Measurements from ENCODE around the gene DLEC1.

GRCh38 chr3:38149708-38150107 is 110.7 kb downstream of the DLEC1 start:
- TF ChIP-seq CTCF (IDR thresholded peaks at IDR 0.05): no peak
- TF ChIP-seq EZH2 (IDR thresholded peaks at IDR 0.05; ENCODE audit: borderline replicate concordance, insufficient read depth, low read depth, low read length, poor library complexity, severe bottlenecking): no peak

Measured in B cell (primary cell).